H9 (cell line): ENCODE data around the gene FAM204A. TPM values are rescaled to one million over a fixed set of nuclear protein-coding genes. Genes with fewer than 3 reads are reported as not detected.

Experiments
- DNase-seq: peaks from one replicate; pipeline ENCODE4 v3.0.0-alpha.2; 2017
- H2AFZ ChIP-seq: one replicate; pipeline ENCODE4 v1.6.1; 2013; ENCODE audit warnings: mild to moderate bottlenecking, low read length, control low read depth, moderate library complexity
- H2AK5ac ChIP-seq: 2 replicates; pipeline ENCODE4 v1.6.1; 2013; ENCODE audit warnings: low read length, control low read depth, mixed read lengths; ENCODE audit not compliant: insufficient read length
- H2BK120ac ChIP-seq: one replicate; pipeline ENCODE4 v1.6.1; 2013; ENCODE audit warnings: low read depth, mild to moderate bottlenecking, low read length, control low read depth, inconsistent platforms; ENCODE audit not compliant: poor library complexity, severe bottlenecking
- H2BK12ac ChIP-seq: 2 replicates; pipeline ENCODE4 v1.6.1; 2013; ENCODE audit warnings: low read length, control low read depth, mixed read lengths, low read depth; ENCODE audit not compliant: insufficient read length
- H2BK15ac ChIP-seq: 2 replicates; pipeline ENCODE4 v1.6.1; 2013; ENCODE audit warnings: low read depth, low read length, control low read depth
- H2BK20ac ChIP-seq: one replicate; pipeline ENCODE4 v1.6.1; 2013; ENCODE audit warnings: low read depth, mild to moderate bottlenecking, low read length, control low read depth, inconsistent platforms; ENCODE audit not compliant: poor library complexity, severe bottlenecking
- H2BK5ac ChIP-seq: 2 replicates; pipeline ENCODE4 v1.6.1; 2013; ENCODE audit warnings: low read length, control low read depth, mixed read lengths; ENCODE audit not compliant: insufficient read length
- H3K14ac ChIP-seq: 2 replicates; pipeline ENCODE4 v1.6.1; 2013; ENCODE audit warnings: low read length, control low read depth; ENCODE audit not compliant: insufficient read depth
- H3K18ac ChIP-seq: 2 replicates; pipeline ENCODE4 v1.6.1; 2013; ENCODE audit warnings: low read depth, mild to moderate bottlenecking, mixed read lengths, low read length, control low read depth; ENCODE audit not compliant: insufficient read length
- H3K23ac ChIP-seq: 2 replicates; pipeline ENCODE4 v1.6.1; 2013; ENCODE audit warnings: low read length, control low read depth, mixed read lengths, low read depth; ENCODE audit not compliant: insufficient read length
- H3K23me2 ChIP-seq: 2 replicates; pipeline ENCODE4 v1.6.1; 2013; ENCODE audit warnings: low read depth, mild to moderate bottlenecking, mixed read lengths, low read length, control low read depth; ENCODE audit not compliant: insufficient read length, poor library complexity, severe bottlenecking
- H3K27ac ChIP-seq: 2 replicates; pipeline ENCODE4 v1.5.1; 2013; ENCODE audit warnings: low read length, control low read depth, mixed read lengths, low read depth; ENCODE audit not compliant: insufficient read length
- H3K27me3 ChIP-seq: 2 replicates; pipeline ENCODE4 v1.6.1; 2013; ENCODE audit warnings: low read length, control low read depth, inconsistent platforms; ENCODE audit not compliant: insufficient read depth
- H3K4ac ChIP-seq: 2 replicates; pipeline ENCODE4 v1.6.1; 2013; ENCODE audit warnings: low read depth, mild to moderate bottlenecking, control low read depth, inconsistent platforms, low read length, moderate library complexity
- H3K4me1 ChIP-seq: 2 replicates; pipeline ENCODE4 v1.6.1; 2013; ENCODE audit warnings: low read length, control low read depth, inconsistent platforms; ENCODE audit not compliant: insufficient read depth
- H3K4me2 ChIP-seq: 2 replicates; pipeline ENCODE4 v1.6.1; 2013; ENCODE audit warnings: low read length, control low read depth, mixed read lengths; ENCODE audit not compliant: insufficient read length, insufficient read depth
- H3K56ac ChIP-seq: 2 replicates; pipeline ENCODE4 v1.6.1; 2013; ENCODE audit warnings: low read depth, mild to moderate bottlenecking, mixed read lengths, low read length, control low read depth; ENCODE audit not compliant: insufficient read length
- H3K79me1 ChIP-seq: 2 replicates; pipeline ENCODE4 v1.6.1; 2013; ENCODE audit warnings: low read depth, mild to moderate bottlenecking, moderate library complexity, low read length, control low read depth, inconsistent platforms; ENCODE audit not compliant: insufficient read depth, poor library complexity, severe bottlenecking
- H3K79me2 ChIP-seq: 2 replicates; pipeline ENCODE4 v1.6.1; 2013; ENCODE audit warnings: low read length, control low read depth, inconsistent platforms; ENCODE audit not compliant: insufficient read depth
- H3K9ac ChIP-seq: 2 replicates; pipeline ENCODE4 v1.6.1; 2013; ENCODE audit warnings: low read length, control low read depth, mixed read lengths; ENCODE audit not compliant: insufficient read length; ENCODE audit errors: extremely low read depth
- H3K9me3 ChIP-seq: one replicate; pipeline ENCODE4 v1.6.1; 2013; ENCODE audit warnings: low read depth, low read length, inconsistent platforms; ENCODE audit not compliant: control insufficient read depth
- H3T11ph ChIP-seq: one replicate; pipeline ENCODE4 v1.6.1; 2013; ENCODE audit warnings: mild to moderate bottlenecking, low read length, control low read depth, inconsistent platforms
- H4K20me1 ChIP-seq: one replicate; pipeline ENCODE4 v1.6.1; 2013; ENCODE audit not compliant: control insufficient read depth, insufficient read length, insufficient read depth
- H4K5ac ChIP-seq: 2 replicates; pipeline ENCODE4 v1.6.1; 2013; ENCODE audit warnings: low read depth, mild to moderate bottlenecking, mixed read lengths, low read length, control low read depth; ENCODE audit not compliant: insufficient read length
- H4K8ac ChIP-seq: replicated peaks from 2 replicates; pipeline ENCODE4 v1.6.1; 2013; ENCODE audit warnings: low read length, control low read depth, mixed read lengths, low read depth; ENCODE audit not compliant: insufficient read length
- H4K91ac ChIP-seq: 2 replicates; pipeline ENCODE4 v1.6.1; 2013; ENCODE audit warnings: low read depth, mild to moderate bottlenecking, moderate library complexity, mixed read lengths, low read length, control low read depth; ENCODE audit not compliant: insufficient read length
- H3K27ac Mint-ChIP-seq, 3 experiments: 2 replicates in 2 of 3; 3 replicates in 1 of 3; pipeline ENCODE4 v1.8.0; 2020 to 2021; ENCODE audit warnings: mixed read lengths in 3 of 3, mild to moderate bottlenecking in 1 of 3, moderate library complexity in 1 of 3
- H3K27me3 Mint-ChIP-seq: 2 replicates; pipeline ENCODE4 v1.8.0; 2021; ENCODE audit warnings: low read depth, mild to moderate bottlenecking, moderate library complexity, mixed read lengths
- H3K36me3 Mint-ChIP-seq, 3 experiments: 2 replicates in 2 of 3; 3 replicates in 1 of 3; pipeline ENCODE4 v1.8.0; 2020 to 2021; ENCODE audit warnings: low read depth in 3 of 3, mixed read lengths in 3 of 3; ENCODE audit not compliant: insufficient read depth in 1 of 3
- H3K4me1 Mint-ChIP-seq, 2 experiments: 2 replicates each; pipeline ENCODE4 v1.8.0; 2020; ENCODE audit warnings: mixed read lengths in 2 of 2
- H3K4me3 Mint-ChIP-seq, 2 experiments: 2 replicates in 1 of 2; 3 replicates in 1 of 2; pipeline ENCODE4 v1.8.0; 2020 to 2021; ENCODE audit warnings: mild to moderate bottlenecking in 2 of 2, mixed read lengths in 2 of 2, moderate library complexity in 1 of 2
- H3K9me3 Mint-ChIP-seq, 2 experiments: 2 replicates in 1 of 2; 3 replicates in 1 of 2; pipeline ENCODE4 v1.8.0; 2020; ENCODE audit warnings: mild to moderate bottlenecking in 2 of 2, mixed read lengths in 2 of 2, moderate library complexity in 1 of 2
- CTCF ChIP-seq: fragments of 200-600 bp; sonication (generic); conservative IDR thresholded peaks from 3 replicates; pipeline ENCODE4 v1.8.0; 2021; ENCODE audit warnings: antibody characterized with exemption, mild to moderate bottlenecking
- WGBS: extraction: QIAGEN DNeasy Blood & Tissue Kit; methylation state at CpG from one replicate; pipeline ENCODE4 v1.1.7; 2013; ENCODE audit warnings: missing lambda C conversion rate, low lambda C conversion rate, mixed read lengths; ENCODE audit not compliant: insufficient read length; ENCODE audit errors: extremely low coverage; 5-methylcytosine and 5-hydroxymethylcytosine counted together
- total RNA-seq: library from RNA; stranded (reverse); gene quantifications from 2 replicates; pipeline ENCODE4 v1.2.1, GENCODE V29; 2021

Gene FAM204A
- total RNA-seq, 1 experiment from 2014 or later = 42.5 TPM

GRCh38 chr10:118305730-118306129 is 36.4 kb downstream of the FAM204A start:
- no peak for TF ChIP-seq CTCF
- H3K36me3 Mint-ChIP-seq = peaks cover 0 to 15% (median 2%) of the 10 kb centered on the region in 3 experiments; a peak in 3 of 7 replicates

More at GRCh38 chr10:118305730-118306129, 36.4 kb downstream of the FAM204A start:
- Histone ChIP-seq H3K18ac (no peak overlapping the region), H2AK5ac (no peak overlapping the region), H3K79me1 (no peaks in the 10 kb centered on the region), H3K4ac (no peak overlapping the region), H4K91ac (no peak overlapping the region), H3K23ac (no peak overlapping the region), H3K56ac (no peak overlapping the region), H2BK15ac (no peak overlapping the region), H4K5ac (no peak overlapping the region), H3K27me3 (no peaks in the 10 kb centered on the region), H2BK120ac (no peak overlapping the region), H4K8ac (no peak overlapping the region), H2BK20ac (no peak overlapping the region), H4K20me1 (no peaks in the 10 kb centered on the region), H3K14ac (no peak overlapping the region), H3K9me3 (no peaks in the 10 kb centered on the region), H3T11ph (no peak overlapping the region), H3K9ac (no peak overlapping the region), H2BK12ac (no peak overlapping the region), H3K23me2 (no peaks in the 10 kb centered on the region), H3K4me2 (no peak overlapping the region), H3K79me2 (no peaks in the 10 kb centered on the region), H2BK5ac (no peak overlapping the region), H3K4me1 (no peaks in the 10 kb centered on the region), H2AFZ (no peak overlapping the region), H3K27ac (no peak overlapping the region)
- H3K4me1 Mint-ChIP-seq = peaks cover 5 to 6% of the 10 kb centered on the region in 2 experiments; a peak in 2 of 4 replicates
- DNase-seq = no peak
- no peak overlapping the region for H3K4me3 Mint-ChIP-seq
- H3K27me3 Mint-ChIP-seq = no peaks in the 10 kb centered on the region
- no peaks in the 10 kb centered on the region for H3K9me3 Mint-ChIP-seq
- no CpG with 5 or more reads among the region's 1 CpG for WGBS
- H3K27ac Mint-ChIP-seq = no peak overlapping the region
